Endodermal cell (in vitro differentiated cells): Measurements from ENCODE around the gene STYXL2. TPM values are rescaled to one million over a fixed set of nuclear protein-coding genes. Genes with fewer than 3 reads are reported as not detected.

Experiments
- DNase-seq: peaks from one replicate; pipeline ENCODE4 v3.0.0-alpha.2; 2017
- H3K27ac ChIP-seq: 2 replicates; pipeline ENCODE4 v1.5.1; 2013; ENCODE audit warnings: mild to moderate bottlenecking, low read depth, low read length, moderate library complexity
- H3K27me3 ChIP-seq: 2 replicates; pipeline ENCODE4 v1.6.1; 2013; ENCODE audit warnings: mild to moderate bottlenecking, low read length, moderate library complexity; ENCODE audit not compliant: insufficient read depth, control insufficient read depth, poor library complexity, severe bottlenecking
- H3K36me3 ChIP-seq: 2 replicates; pipeline ENCODE4 v1.7.0; 2013; ENCODE audit warnings: mild to moderate bottlenecking, low read length, moderate library complexity; ENCODE audit not compliant: control insufficient read depth, insufficient read depth
- H3K4me1 ChIP-seq: one replicate; pipeline ENCODE4 v1.7.0; 2013; ENCODE audit warnings: low read length; ENCODE audit not compliant: control insufficient read depth, insufficient read depth
- H3K4me3 ChIP-seq: 2 replicates; pipeline ENCODE4 v1.5.1; 2013; ENCODE audit warnings: mild to moderate bottlenecking, low read length, moderate library complexity
- H3K9ac ChIP-seq: 2 replicates; pipeline ENCODE4 v1.6.1; 2013; ENCODE audit warnings: mild to moderate bottlenecking, low read length, moderate library complexity; ENCODE audit not compliant: poor library complexity, severe bottlenecking; ENCODE audit errors: extremely low read depth
- H3K9me3 ChIP-seq: 2 replicates; pipeline ENCODE4 v1.6.1; 2013; ENCODE audit warnings: mild to moderate bottlenecking, low read length, moderate library complexity; ENCODE audit not compliant: control insufficient read depth
- H3K27ac Mint-ChIP-seq: 2 replicates; pipeline ENCODE4 v1.8.0; 2020; ENCODE audit warnings: mixed read lengths
- H3K27me3 Mint-ChIP-seq: 2 replicates; pipeline ENCODE4 v1.8.0; 2021; ENCODE audit warnings: mild to moderate bottlenecking, mixed read lengths; ENCODE audit not compliant: insufficient read depth
- H3K36me3 Mint-ChIP-seq: 2 replicates; pipeline ENCODE4 v1.8.0; 2020; ENCODE audit warnings: low read depth, mixed read lengths
- H3K4me1 Mint-ChIP-seq: 2 replicates; pipeline ENCODE4 v1.8.0; 2020; ENCODE audit warnings: mixed read lengths
- H3K4me3 Mint-ChIP-seq: 2 replicates; pipeline ENCODE4 v1.8.0; 2020; ENCODE audit warnings: mild to moderate bottlenecking, moderate library complexity, mixed read lengths
- H3K9me3 Mint-ChIP-seq: 2 replicates; pipeline ENCODE4 v1.8.0; 2020; ENCODE audit warnings: mild to moderate bottlenecking, mixed read lengths
- WGBS, 2 experiments: methylation state at CpG; one replicate each; pipeline versions ENCODE4 v1.1.5 to v1.1.7; 2013; ENCODE audit warnings: missing lambda C conversion rate in 2 of 2, mixed read lengths in 1 of 2; ENCODE audit not compliant: insufficient coverage in 1 of 2, insufficient read length in 1 of 2; 5-methylcytosine and 5-hydroxymethylcytosine counted together
- total RNA-seq, 2 donors: library from RNA; stranded (reverse); fragmentation: NEBNext Ultra II Directional in 1 of 2; extraction: Animal tissue kit (Norgen Biotek cat#: 25700) in 1 of 2; gene quantifications; 2 replicates in 1 of 2; 3 replicates in 1 of 2; pipeline ENCODE4 v1.2.1, GENCODE V29; 2021
- TF ChIP-seq, protein P1 (sequence below): fragments of 200-600 bp; sonication (generic); conservative IDR thresholded peaks from 2 replicates; pipeline ENCODE4 v1.5.0; 2021; ENCODE audit warnings: antibody characterized with exemption, mild to moderate bottlenecking

Gene STYXL2
- total RNA-seq, 2 donors from 2014 or later = 0.99 to 5.2 TPM

DNA sequence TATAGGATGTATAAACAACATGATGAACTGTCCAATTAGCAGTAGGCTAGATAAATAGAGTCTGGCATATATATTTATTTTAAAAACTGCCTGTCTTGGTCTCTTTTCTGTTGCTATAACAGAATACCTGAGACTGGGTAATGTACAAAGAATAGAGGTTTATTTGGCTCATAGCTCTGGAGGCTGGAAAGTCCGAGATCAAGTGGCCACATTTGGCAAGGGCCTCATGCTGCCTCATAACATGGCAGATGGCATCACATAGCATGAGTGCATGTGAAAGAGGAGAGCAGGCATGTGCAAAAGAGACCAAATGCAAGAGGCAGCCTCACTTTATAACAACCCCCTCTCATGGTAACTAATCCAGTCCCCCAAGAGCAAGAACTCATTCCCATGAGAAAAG, 6.0 kb downstream of the STYXL2 start:
- Mint-ChIP-seq H3K4me1 (peaks cover 15% of the 10 kb centered on the region), H3K36me3 (no peaks in the 10 kb centered on the region), H3K27me3 (no peaks in the 10 kb centered on the region), H3K9me3 (no peaks in the 10 kb centered on the region), H3K4me3 (no peak overlapping the region), H3K27ac (no peak overlapping the region)
- DNase-seq = peak; percentile 22
- H3K36me3 ChIP-seq = no peaks in the 10 kb centered on the region
- H3K9me3 ChIP-seq = no peaks in the 10 kb centered on the region
- 84 to 100% methylated on average over 1 of the region's 1 CpG for WGBS, 2 experiments
- peaks cover 7% of the 10 kb centered on the region for H3K4me1 ChIP-seq
- no peaks in the 10 kb centered on the region for H3K27me3 ChIP-seq
- no peak overlapping the region for H3K27ac ChIP-seq
- H3K9ac ChIP-seq = no peak overlapping the region
- TF ChIP-seq, protein P1, sequence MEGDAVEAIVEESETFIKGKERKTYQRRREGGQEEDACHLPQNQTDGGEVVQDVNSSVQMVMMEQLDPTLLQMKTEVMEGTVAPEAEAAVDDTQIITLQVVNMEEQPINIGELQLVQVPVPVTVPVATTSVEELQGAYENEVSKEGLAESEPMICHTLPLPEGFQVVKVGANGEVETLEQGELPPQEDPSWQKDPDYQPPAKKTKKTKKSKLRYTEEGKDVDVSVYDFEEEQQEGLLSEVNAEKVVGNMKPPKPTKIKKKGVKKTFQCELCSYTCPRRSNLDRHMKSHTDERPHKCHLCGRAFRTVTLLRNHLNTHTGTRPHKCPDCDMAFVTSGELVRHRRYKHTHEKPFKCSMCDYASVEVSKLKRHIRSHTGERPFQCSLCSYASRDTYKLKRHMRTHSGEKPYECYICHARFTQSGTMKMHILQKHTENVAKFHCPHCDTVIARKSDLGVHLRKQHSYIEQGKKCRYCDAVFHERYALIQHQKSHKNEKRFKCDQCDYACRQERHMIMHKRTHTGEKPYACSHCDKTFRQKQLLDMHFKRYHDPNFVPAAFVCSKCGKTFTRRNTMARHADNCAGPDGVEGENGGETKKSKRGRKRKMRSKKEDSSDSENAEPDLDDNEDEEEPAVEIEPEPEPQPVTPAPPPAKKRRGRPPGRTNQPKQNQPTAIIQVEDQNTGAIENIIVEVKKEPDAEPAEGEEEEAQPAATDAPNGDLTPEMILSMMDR = no peak
- H3K4me3 ChIP-seq = no peak overlapping the region

DNA sequence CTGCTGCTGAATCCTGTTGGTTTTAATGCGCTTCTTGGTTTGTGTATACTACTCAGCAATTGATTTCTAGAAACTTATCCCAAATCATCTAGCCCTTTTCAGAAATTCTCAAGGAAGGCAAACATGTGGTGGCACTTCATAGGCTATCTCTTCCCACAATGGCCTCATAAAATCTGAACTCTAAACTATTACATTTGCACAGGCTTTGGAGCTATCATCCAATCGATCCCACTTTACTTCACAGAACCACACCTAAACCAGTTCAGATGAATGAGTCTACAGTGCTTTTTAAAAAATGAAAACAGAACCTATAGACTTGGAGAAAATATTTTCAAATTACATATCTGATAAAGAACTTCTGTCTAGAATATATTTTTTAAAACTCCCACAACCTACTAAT, 6.9 kb downstream of the STYXL2 start:
- 85 to 100% methylated on average over 2 of the region's 2 CpGs for whole genome bisulfite sequencing, 2 experiments
- Histone ChIP-seq H3K27me3 (no peaks in the 10 kb centered on the region), H3K9me3 (no peaks in the 10 kb centered on the region), H3K27ac (no peak overlapping the region), H3K36me3 (no peaks in the 10 kb centered on the region), H3K9ac (no peak overlapping the region), H3K4me1 (peaks cover 7% of the 10 kb centered on the region), H3K4me3 (no peak overlapping the region)
- Mint-ChIP-seq H3K36me3 (no peaks in the 10 kb centered on the region), H3K27me3 (no peaks in the 10 kb centered on the region), H3K4me3 (no peak overlapping the region), H3K4me1 (peaks cover 22% of the 10 kb centered on the region), H3K27ac (no peak overlapping the region), H3K9me3 (no peaks in the 10 kb centered on the region)
- no peak for DNase-seq
- TF ChIP-seq, protein P1 = no peak

DNA sequence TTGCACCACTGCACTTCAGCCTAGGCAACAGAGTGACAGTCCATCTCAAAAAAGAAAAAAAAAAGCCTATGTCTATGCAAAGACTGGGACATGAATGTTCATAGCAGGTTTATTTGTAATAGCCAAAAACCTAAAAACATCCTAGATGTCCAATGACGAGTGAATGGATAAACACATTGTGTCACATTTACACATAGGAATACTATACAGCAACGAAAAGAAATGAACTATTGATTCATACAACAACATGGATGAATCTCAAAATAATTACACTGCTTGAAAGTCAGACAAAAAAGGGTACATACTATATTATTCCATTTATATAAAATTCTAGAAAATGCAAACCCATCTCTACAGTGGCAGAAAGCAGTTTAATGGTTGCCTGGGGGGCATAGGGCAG, 7.9 kb downstream of the STYXL2 start:
- no peak overlapping the region for H3K4me3 Mint-ChIP-seq
- Histone ChIP-seq H3K9ac (no peak overlapping the region), H3K27me3 (no peaks in the 10 kb centered on the region), H3K4me1 (peaks cover 10% of the 10 kb centered on the region), H3K36me3 (no peaks in the 10 kb centered on the region), H3K4me3 (no peak overlapping the region), H3K9me3 (no peaks in the 10 kb centered on the region), H3K27ac (no peak overlapping the region)
- TF ChIP-seq, protein P1 = no peak
- H3K27me3 Mint-ChIP-seq = no peaks in the 10 kb centered on the region
- peaks cover 30% of the 10 kb centered on the region for H3K4me1 Mint-ChIP-seq
- WGBS, 2 experiments = 90 to 100% methylated on average over 2 of the region's 2 CpGs
- DNase-seq = no peak
- H3K9me3 Mint-ChIP-seq = no peaks in the 10 kb centered on the region
- H3K36me3 Mint-ChIP-seq = no peaks in the 10 kb centered on the region
- no peak overlapping the region for H3K27ac Mint-ChIP-seq
